MCF 10A (cell line): ENCODE measurements around the gene LTBP2. TPM values are rescaled to one million over a fixed set of nuclear protein-coding genes. Genes with fewer than 3 reads are reported as not detected.

ENCODE experiments used
- BruUV-seq: library from RNA; stranded (reverse); fragments of 400-500 nt; replicated peaks from 2 replicates; lab custom pipeline; 2021; lab: Mats Ljungman, UMichigan
- CTCF ChIA-PET: fragments of 300-600 bp; sonication (Branson Sonifier 250); formaldehyde crosslinking; extraction: SDS; loops from one replicate; lab custom pipeline; 2021; ENCODE audit warnings: antibody characterized with exemption, inconsistent platforms; lab: Yijun Ruan, JAX
- POLR2A ChIA-PET: fragments of 300-600, 350-650 bp; sonication (Branson Sonifier 250); formaldehyde crosslinking; extraction: SDS; loops from one replicate; lab custom pipeline; 2020; ENCODE audit warnings: antibody characterized with exemption, inconsistent platforms; lab: Yijun Ruan, JAX
- DNase-seq: peaks from one replicate; pipeline ENCODE4 v3.0.0-alpha.2; 2018; ENCODE audit not compliant: unreplicated experiment
- H3K27ac Mint-ChIP-seq: one replicate; pipeline ENCODE4 v1.8.0; 2022; ENCODE audit warnings: mild to moderate bottlenecking, low read depth, mixed read lengths; ENCODE audit not compliant: unreplicated experiment
- H3K27me3 Mint-ChIP-seq: one replicate; pipeline ENCODE4 v1.8.0; 2022; ENCODE audit warnings: mixed read lengths; ENCODE audit not compliant: insufficient read depth, unreplicated experiment
- H3K36me3 Mint-ChIP-seq: one replicate; pipeline ENCODE4 v1.8.0; 2022; ENCODE audit warnings: mild to moderate bottlenecking, moderate library complexity, mixed read lengths; ENCODE audit not compliant: insufficient read depth, unreplicated experiment
- H3K4me1 Mint-ChIP-seq: one replicate; pipeline ENCODE4 v1.8.0; 2022; ENCODE audit warnings: mixed read lengths; ENCODE audit not compliant: insufficient read depth, unreplicated experiment
- H3K4me3 Mint-ChIP-seq: one replicate; pipeline ENCODE4 v1.8.0; 2022; ENCODE audit warnings: mild to moderate bottlenecking, moderate library complexity, mixed read lengths; ENCODE audit not compliant: unreplicated experiment
- H3K9me3 Mint-ChIP-seq: one replicate; pipeline ENCODE4 v1.8.0; 2022; ENCODE audit warnings: mixed read lengths; ENCODE audit not compliant: unreplicated experiment
- intact Hi-C: fragments of 100-400 bp; cut with micrococcal nuclease; formaldehyde crosslinking; loops from 2 replicates; pipeline ENCODE4 v1.14.1; 2022
- total RNA-seq: library from RNA; stranded (reverse); gene quantifications from 2 replicates; pipeline ENCODE4 v1.2.3, GENCODE V29; 2022
- TF ChIP-seq, protein P1 (sequence below): fragments of 200-600 bp; IDR thresholded peaks from one replicate; pipeline ENCODE4 v1.8.0; 2022; ENCODE audit warnings: antibody characterized with exemption, mild to moderate bottlenecking; ENCODE audit not compliant: unreplicated experiment

The LTBP2 gene
- total RNA-seq, 1 experiment from 2014 or later: 16.8 TPM

DNA sequence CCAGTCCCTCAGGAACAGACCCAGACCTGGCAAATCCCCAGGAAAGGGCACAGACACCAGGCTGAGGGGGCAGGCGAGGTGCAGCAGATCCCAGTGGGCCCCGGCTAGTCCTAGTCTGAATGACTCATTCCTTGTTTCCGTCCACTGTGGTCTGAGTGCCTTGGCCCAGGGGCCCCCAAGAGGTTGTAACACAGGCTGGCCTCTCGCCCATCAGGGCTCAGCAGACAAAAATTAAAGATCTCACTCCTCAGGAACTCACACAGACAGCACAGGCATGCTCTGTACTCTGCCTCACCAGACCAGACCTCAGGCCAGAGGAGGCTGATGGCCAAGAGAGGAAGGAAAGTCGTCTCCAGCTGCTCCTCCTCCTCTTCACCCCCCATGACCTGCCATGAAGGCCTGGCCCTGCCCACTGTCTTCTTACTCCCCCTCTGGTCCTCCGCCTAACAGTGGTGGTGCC lies 7.7 kb upstream of the LTBP2 start:
- H3K4me1 Mint-ChIP-seq: peaks cover 58% of the 10 kb centered on the region
- DNase-seq: peak; percentile 93
- TF ChIP-seq, protein P1, sequence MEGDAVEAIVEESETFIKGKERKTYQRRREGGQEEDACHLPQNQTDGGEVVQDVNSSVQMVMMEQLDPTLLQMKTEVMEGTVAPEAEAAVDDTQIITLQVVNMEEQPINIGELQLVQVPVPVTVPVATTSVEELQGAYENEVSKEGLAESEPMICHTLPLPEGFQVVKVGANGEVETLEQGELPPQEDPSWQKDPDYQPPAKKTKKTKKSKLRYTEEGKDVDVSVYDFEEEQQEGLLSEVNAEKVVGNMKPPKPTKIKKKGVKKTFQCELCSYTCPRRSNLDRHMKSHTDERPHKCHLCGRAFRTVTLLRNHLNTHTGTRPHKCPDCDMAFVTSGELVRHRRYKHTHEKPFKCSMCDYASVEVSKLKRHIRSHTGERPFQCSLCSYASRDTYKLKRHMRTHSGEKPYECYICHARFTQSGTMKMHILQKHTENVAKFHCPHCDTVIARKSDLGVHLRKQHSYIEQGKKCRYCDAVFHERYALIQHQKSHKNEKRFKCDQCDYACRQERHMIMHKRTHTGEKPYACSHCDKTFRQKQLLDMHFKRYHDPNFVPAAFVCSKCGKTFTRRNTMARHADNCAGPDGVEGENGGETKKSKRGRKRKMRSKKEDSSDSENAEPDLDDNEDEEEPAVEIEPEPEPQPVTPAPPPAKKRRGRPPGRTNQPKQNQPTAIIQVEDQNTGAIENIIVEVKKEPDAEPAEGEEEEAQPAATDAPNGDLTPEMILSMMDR: no peak
- no TSS peak for BruUV-seq
- ChIA-PET CTCF (interaction anchor here (3.8 kb wide), 1 partner anchor 10 kb away, joined by 21 read pairs; no protein-coding TSS in a partner anchor), POLR2A (interaction anchor here (0.6 to 2.1 kb wide), 5 partner anchors 10 to 544 kb away, joined by 3 to 10 read pairs (median 4); no protein-coding TSS in a partner anchor)
- H3K4me3 Mint-ChIP-seq: no peak overlapping the region
- no peaks in the 10 kb centered on the region for H3K27me3 Mint-ChIP-seq
- H3K36me3 Mint-ChIP-seq: no peaks in the 10 kb centered on the region
- peak overlapping the region; percentile 71 for H3K27ac Mint-ChIP-seq
- H3K9me3 Mint-ChIP-seq: no peaks in the 10 kb centered on the region
- intact Hi-C loops: loop anchor here (5.0 kb wide), 2 partner anchors 38 to 143 kb away; partner anchors contain the start of gene YLPM1

DNA sequence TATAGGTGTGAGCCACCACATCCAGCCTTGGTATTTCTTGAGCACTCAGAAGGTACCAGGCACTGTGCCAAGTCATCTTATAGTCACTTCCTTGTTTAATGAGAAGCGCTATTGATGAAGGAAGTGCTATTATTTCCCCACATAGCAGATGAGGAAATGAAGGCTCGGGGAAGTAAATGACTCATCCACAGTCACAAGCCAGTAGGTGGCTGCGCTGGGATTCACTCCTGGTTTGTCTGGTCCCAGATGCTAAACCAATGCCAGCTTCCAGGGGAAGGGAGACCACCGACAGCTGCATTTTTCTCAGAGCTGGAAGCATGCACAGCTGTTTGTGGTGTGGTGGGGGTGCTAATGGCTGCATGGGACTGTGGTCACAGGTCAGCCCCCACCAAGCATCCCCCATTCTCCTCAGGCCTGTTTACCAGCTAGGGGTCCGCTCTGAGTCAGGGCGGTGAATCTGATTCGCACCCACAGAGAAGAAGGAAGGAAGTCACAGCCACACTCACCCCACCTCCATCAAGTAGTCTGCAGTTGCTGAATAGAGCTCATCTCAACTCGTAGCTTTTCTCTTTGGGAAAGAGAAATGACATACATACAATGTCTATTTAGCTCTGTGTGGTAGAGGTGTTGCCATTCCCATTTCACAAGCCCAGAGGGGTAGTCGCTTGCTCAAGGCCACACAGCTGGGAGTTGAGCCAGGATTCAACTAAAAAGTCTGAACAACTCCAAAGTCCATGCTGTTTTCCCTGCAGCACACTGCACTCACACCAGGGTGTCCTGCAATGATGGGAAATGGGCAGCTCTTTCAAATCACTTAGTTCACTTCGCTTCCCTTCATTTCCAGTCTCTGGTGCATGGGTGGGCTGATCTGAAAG lies 6.3 kb upstream of the LTBP2 start:
- intact Hi-C loops: loop anchor here (5.0 kb wide), 1 partner anchor 144 kb away; the partner anchor contains the start of gene YLPM1
- Mint-ChIP-seq H3K27me3 (no peaks in the 10 kb centered on the region), H3K4me3 (no peak overlapping the region), H3K4me1 (peaks cover 71% of the 10 kb centered on the region), H3K27ac (peak overlapping the region; percentile 39), H3K9me3 (no peaks in the 10 kb centered on the region), H3K36me3 (no peaks in the 10 kb centered on the region)
- CTCF ChIA-PET: interaction anchor here (0.6 to 3.8 kb wide), 8 partner anchors 9 to 523 kb away, joined by 3 to 21 read pairs (median 3); no protein-coding TSS in a partner anchor
- no TSS peak for BruUV-seq
- TF ChIP-seq, protein P1: no peak
- DNase-seq: peak; percentile 92
- POLR2A ChIA-PET: interaction anchor here (0.5 to 4.9 kb wide), 11 partner anchors 9 to 146 kb away, joined by 3 to 40 read pairs (median 4); partner anchors contain the start of gene YLPM1

GRCh38 chr14:74616996-74617700 lies 5.1 kb upstream of the LTBP2 start:
- BruUV-seq: no TSS peak

More at GRCh38 chr14:74616996-74617700, 5.1 kb upstream of the LTBP2 start:
- POLR2A ChIA-PET: interaction anchor here (0.5 to 4.9 kb wide), 13 partner anchors 8 to 599 kb away, joined by 3 to 40 read pairs (median 4); partner anchors contain the start of genes ISCA2, NPC2 and YLPM1
- CTCF ChIA-PET: interaction anchor here (0.7 to 3.8 kb wide), 9 partner anchors 8 to 1690 kb away, joined by 3 to 21 read pairs (median 4); no protein-coding TSS in a partner anchor
- no peaks in the 10 kb centered on the region for H3K27me3 Mint-ChIP-seq
- no peaks in the 10 kb centered on the region for H3K36me3 Mint-ChIP-seq
- H3K9me3 Mint-ChIP-seq: no peaks in the 10 kb centered on the region
- TF ChIP-seq, protein P1: no peak
- peak overlapping the region; percentile 80 for H3K27ac Mint-ChIP-seq
- DNase-seq: peak; percentile 26
- H3K4me3 Mint-ChIP-seq: no peak overlapping the region
- intact Hi-C loops: loop anchor here (5.0 kb wide), 1 partner anchor 145 kb away; the partner anchor contains the start of gene YLPM1
- peaks cover 65% of the 10 kb centered on the region for H3K4me1 Mint-ChIP-seq
